Hepatocyte (in vitro differentiated cells): ENCODE data around the gene OSBPL6.

Experiments
- EZH2 ChIP-seq: fragments of 200-600 bp; sonication (generic); IDR thresholded peaks from 2 replicates; pipeline ENCODE4 v1.6.1; 2016; ENCODE audit warnings: antibody characterized with exemption, mild to moderate bottlenecking, borderline replicate concordance
- EZH2phosphoT487 ChIP-seq: fragments of 200-600 bp; sonication (generic); IDR thresholded peaks from one replicate; pipeline ENCODE4 v1.6.1; 2018; ENCODE audit warnings: antibody characterized with exemption, mild to moderate bottlenecking, low read depth, moderate library complexity; ENCODE audit not compliant: unreplicated experiment, severe bottlenecking
- TF ChIP-seq, protein P1 (sequence below): fragments of 200-600 bp; sonication (generic); IDR thresholded peaks from 2 replicates; pipeline ENCODE4 v1.5.1; 2016; ENCODE audit warnings: antibody characterized with exemption, mild to moderate bottlenecking; ENCODE audit not compliant: poor library complexity

- TF ChIP-seq EZH2phosphoT487 (no peak), EZH2 (no peak)
- TF ChIP-seq, protein P1, sequence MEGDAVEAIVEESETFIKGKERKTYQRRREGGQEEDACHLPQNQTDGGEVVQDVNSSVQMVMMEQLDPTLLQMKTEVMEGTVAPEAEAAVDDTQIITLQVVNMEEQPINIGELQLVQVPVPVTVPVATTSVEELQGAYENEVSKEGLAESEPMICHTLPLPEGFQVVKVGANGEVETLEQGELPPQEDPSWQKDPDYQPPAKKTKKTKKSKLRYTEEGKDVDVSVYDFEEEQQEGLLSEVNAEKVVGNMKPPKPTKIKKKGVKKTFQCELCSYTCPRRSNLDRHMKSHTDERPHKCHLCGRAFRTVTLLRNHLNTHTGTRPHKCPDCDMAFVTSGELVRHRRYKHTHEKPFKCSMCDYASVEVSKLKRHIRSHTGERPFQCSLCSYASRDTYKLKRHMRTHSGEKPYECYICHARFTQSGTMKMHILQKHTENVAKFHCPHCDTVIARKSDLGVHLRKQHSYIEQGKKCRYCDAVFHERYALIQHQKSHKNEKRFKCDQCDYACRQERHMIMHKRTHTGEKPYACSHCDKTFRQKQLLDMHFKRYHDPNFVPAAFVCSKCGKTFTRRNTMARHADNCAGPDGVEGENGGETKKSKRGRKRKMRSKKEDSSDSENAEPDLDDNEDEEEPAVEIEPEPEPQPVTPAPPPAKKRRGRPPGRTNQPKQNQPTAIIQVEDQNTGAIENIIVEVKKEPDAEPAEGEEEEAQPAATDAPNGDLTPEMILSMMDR = no peak
Measured at GRCh38 chr2:178285287-178285615, 90.9 kb downstream of the OSBPL6 start.
